HL-60/S4 treated with phorbol 12-myristate 13-acetate at 8.2 ng/mL for 4 days and 3 days (cell line): Measurements from ENCODE around the gene LONRF3.

Experiments used
- in situ Hi-C: fragments of 300-500 bp; cut with MboI; formaldehyde crosslinking; loops from 2 replicates; pipeline ENCODE4 v1.15.0; 2022; ENCODE audit warnings: low sequenced_read_pairs

LONRF3 gene

DNA sequence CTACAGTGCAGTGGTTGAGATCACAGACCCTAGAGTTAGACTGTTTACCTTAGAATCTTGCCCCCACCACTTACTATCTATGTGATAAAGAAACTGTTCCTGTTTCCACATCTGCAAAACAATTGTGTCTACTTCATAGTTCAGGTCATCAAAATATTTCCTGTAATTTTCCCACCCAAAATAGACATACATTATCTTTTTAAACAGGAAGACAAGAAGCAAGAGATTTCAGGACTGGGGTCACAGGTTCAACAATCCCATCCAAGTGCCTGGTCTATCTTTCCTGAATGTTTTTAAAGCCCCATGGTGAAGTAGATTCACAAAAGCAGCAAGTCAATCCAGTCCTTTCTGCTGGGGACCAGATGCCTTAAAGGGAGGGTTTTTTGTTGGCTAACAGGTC is 56.6 kb downstream of the LONRF3 start:
- in situ Hi-C loops = no loop called here

DNA sequence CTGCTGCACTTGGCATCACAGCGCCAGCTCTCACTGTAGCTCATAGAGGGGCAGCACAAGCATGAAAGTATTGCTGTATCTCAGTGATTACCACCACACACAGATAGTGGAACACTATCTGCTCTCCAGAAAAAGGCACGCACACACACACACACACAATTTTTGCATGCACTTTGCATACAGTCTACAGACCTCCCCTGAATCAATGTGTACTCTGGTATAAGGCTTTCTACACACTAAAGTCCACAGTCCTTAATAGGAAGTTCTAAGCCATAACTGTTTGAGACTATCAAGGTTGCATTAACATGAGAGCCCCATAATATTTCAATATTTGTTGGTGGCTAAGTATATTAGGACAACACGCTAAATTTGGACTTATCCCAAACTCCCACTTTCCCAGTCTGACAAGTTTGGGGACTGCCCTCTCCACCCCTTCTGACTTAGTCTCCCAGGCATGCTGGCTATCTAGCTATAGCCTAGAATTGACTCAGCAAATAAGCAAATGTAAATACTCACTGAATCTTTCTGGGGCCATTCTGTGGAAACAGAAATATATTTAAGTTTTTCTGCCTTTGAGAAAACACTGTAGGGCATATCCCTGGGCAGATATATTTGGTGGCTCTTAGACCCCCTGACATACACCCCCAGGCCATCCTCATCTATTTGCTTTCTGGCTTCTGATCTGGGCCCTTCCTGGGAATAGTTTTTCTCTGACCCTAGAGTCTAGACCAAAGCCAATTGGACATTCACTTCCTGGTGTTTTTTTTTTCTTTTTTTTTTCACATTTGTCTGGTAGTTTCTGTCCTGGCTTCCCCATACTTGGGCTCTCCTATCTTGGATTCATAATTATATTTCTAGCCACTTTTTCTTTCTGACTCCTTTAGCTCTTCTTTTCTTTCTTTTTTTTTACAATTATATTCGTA is 62.0 kb downstream of the LONRF3 start:
- in situ Hi-C loops = no loop called here

DNA sequence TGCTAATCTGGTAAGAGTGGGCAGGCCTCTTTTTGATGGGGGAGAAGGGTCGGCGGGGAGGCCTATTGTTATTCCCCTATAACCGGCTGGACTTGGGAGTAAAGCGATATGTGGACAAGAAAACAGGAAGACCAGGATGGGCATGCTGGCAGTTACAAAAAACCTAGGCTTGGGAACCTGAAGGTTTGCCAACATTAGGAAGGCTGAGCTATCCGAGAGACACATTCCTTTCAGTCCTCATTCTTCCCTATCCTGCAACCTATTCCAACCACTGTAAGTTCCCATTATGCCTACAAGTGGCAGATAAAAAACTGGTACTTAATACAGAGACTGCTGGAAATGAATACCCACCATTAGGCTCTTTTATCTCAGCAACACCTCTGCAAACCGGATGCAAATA is 66.0 kb downstream of the LONRF3 start:
- in situ Hi-C loops = no loop called here

DNA sequence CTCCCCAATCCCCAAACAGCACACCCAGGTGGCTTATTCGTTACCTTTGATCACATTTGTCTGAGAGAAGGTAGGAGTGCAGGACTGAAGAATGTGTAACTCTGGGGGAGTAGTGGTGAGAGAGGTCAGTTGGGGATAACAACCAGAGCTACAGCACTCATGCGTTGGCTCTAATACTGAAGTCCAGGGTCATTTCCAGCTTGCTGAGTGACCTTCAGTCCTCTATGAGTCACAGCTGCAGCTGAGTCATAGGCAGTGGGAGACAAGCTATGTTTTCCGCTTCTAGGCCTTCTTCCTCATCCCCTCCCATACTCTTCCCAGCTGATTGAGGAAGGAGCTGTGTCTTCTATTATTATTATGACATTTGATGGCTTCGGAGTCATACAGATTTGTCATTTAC is 66.8 kb downstream of the LONRF3 start:
- in situ Hi-C loops = no loop called here

DNA sequence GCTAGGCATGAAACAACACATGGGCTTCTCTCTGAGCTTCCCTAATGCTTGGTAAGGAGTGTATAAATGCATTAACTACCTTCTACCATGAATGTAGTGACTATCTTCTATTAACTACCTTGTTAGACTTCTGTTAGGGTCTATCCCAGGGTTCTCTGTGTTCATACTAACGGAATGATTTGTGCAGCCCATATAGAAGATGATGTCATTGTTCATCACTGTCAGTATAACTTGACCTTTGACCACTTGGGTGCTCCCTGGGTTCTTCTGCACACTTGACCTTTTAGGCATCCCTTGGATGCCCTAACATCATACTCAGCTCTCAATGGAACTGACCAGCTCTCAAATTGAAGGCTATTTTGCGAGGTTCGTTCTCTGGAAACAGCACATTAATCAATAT is 67.6 kb downstream of the LONRF3 start:
- in situ Hi-C loops = no loop called here

DNA sequence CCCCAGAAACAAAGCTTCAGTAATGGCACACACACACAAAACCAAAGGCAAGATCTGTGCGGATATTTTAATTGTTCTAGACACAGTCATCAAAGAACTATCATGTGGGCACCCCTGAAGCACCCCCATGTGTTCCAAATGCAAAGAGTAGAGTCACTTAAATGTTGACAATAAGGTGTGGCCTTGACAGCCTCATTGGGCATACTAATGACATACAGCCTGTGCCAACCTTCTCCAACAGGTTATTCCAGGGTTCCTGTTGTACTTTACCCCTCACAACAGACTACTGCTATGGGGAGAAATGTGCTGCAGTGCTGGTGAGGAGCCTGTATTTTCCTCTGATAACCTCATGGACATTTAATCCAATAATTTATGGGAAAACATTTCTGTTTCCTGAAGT is 68.6 kb downstream of the LONRF3 start:
- in situ Hi-C loops = no loop called here

DNA sequence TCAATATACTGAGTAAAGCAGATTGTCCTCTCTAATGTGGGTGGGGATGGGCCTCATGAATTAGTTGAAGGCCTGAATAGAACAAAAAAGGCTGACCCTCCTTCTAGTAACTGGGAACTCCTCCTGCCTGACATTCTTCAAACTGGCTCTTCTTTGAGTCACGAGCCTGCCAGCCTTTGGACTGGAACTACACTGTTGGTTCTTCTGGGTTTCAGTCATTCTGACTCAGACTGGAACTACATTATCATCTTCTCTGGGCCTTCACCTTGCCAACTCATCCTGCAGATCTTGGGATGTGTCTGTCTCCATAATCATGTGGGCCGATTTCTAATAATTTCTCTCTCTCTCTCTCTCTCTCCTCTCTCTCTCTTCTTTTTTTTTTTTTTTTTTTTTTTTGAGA is 71.5 kb downstream of the LONRF3 start:
- in situ Hi-C loops = no loop called here

DNA sequence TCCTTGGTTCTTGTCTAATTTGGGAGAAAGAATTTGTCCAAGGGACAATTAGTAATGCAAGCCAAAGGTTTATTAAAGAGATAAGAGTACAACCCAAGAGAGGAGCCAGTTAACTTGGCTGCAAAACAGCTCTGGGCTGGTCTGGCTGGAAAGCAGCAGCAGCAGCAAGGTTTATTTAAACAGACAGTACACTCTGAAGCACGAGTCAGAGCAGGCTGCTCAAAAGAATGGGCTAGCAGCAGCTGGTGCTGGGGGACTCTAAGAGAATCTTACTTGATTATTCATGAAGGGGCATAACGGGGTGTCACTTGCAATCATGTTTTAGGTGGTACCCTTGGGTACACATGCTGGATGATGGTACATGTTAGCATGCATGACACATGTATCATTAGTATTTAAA is 81.3 kb downstream of the LONRF3 start:
- in situ Hi-C loops = loop anchor here (25.0 kb wide), 1 partner anchor 218 kb away; no protein-coding TSS in a partner anchor

DNA sequence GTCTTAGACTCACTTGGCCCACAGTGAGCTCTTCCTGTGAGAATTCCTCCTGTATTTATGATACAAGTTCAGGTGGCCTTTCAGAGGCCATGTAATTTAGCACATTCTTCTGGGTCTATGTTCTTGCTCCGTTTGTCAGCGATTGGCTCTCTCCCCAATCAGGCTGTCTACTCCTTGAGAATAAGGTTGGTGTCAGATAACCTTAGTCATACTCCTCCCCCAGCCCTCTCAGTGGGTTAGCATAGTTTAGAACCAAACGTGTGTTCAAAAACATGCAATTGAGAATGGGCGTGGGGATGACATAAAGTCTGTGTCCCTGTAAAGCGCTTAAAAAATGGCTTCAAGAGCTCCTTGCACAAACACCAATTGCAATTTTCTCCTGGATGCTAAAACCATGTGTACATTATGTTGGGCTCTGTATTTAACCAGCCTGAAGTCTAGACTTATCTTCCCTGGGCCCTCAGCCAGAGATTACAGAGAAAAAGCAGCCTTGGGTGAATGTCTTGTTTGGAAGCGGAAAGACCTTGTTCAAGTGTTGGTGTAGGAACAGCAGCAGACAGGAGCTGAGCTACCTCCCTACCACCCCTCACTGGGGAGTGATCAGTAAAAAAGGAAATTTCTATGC is 88.4 kb downstream of the LONRF3 start:
- in situ Hi-C loops = loop anchor here (25.0 kb wide), 1 partner anchor 226 kb away; no protein-coding TSS in a partner anchor

DNA sequence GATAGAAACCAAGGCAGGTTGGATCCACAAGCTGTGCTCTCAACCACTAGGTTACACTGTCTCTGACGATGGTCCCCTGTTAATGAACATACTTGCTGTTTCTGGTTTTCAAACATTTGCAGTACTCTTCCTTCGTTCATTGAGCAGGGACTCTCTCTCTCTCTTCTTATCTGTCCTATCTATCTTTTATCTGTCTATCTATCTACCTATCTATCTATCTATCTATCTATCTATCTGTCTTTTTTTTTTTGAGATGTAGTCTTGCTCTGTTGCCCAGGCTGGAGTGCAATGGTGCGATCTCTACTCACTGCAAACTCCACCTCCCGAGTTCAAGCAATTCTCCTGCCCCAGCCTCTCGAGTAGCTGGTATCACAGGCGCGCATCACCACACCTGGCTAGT is 89.0 kb downstream of the LONRF3 start:
- in situ Hi-C loops = loop anchor here (25.0 kb wide), 1 partner anchor 226 kb away; no protein-coding TSS in a partner anchor

DNA sequence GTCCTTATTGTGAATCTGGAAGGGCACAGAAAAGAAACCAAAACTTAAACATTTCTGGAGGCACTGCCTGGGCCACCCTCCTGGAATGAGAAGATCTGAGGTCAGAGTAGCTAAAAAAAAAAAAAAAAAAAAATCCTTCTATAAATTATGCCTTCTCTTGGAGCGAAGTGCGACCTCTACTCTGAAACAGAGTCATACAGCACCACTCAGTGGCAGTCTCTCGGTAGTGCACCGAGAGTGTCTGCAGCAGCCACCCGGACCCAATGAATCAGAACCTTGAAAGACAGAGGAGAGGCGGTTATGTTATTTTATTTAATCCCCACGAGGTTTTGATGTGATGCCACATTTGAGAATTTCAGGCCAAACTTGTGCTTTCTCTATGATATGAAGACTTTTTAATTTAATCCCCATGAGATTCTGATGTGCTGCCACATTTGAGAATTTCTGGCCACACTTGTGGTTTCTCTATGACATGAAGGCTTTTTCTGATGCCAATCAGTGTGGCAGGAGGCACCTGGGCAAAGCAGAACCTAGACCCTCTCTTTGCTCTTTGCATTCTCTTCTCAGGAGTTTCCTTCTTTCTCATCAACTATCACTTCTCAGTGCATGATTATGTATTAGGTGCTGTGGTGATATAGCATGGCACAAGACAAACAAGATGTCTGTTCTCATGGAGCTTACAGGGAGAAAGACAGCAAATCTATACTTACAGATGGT is 92.8 kb downstream of the LONRF3 start:
- in situ Hi-C loops = loop anchor here (25.0 kb wide), 1 partner anchor 230 kb away; no protein-coding TSS in a partner anchor
